PC-3 (cell line): Measurements from ENCODE around the gene RBM20.

Experiments used
- CTCF ChIP-seq: fragments of 300-600 bp; sonication (generic); conservative IDR thresholded peaks from 2 replicates; pipeline ENCODE4 v1.5.1; 2017; ENCODE audit warnings: antibody characterized with exemption, low read depth, mild to moderate bottlenecking, low read length
- EZH2 ChIP-seq: fragments of 300-600 bp; sonication (generic); IDR thresholded peaks from one replicate; pipeline ENCODE4 v1.6.1; 2017; ENCODE audit warnings: antibody characterized with exemption, mild to moderate bottlenecking, low read length; ENCODE audit not compliant: unreplicated experiment
- EZH2phosphoT487 ChIP-seq: fragments of 300-600 bp; sonication (generic); IDR thresholded peaks from 2 replicates; pipeline ENCODE4 v1.6.1; 2018; ENCODE audit warnings: mild to moderate bottlenecking, antibody characterized with exemption, low read length, borderline replicate concordance

- TF ChIP-seq EZH2 (no peak), CTCF (peak; percentile 64), EZH2phosphoT487 (no peak)
Measured at GRCh38 chr10:110600487-110601101, 43.5 kb upstream of the RBM20 start.
